ENCODE results near the gene STARD5. TPM values are rescaled to one million over a fixed set of nuclear protein-coding genes. Genes with fewer than 3 reads are reported as not detected.

The STARD5 gene
- polyA plus RNA-seq, 4 donors = 7.8 to 56.0 (median 16.8) TPM

DNA sequence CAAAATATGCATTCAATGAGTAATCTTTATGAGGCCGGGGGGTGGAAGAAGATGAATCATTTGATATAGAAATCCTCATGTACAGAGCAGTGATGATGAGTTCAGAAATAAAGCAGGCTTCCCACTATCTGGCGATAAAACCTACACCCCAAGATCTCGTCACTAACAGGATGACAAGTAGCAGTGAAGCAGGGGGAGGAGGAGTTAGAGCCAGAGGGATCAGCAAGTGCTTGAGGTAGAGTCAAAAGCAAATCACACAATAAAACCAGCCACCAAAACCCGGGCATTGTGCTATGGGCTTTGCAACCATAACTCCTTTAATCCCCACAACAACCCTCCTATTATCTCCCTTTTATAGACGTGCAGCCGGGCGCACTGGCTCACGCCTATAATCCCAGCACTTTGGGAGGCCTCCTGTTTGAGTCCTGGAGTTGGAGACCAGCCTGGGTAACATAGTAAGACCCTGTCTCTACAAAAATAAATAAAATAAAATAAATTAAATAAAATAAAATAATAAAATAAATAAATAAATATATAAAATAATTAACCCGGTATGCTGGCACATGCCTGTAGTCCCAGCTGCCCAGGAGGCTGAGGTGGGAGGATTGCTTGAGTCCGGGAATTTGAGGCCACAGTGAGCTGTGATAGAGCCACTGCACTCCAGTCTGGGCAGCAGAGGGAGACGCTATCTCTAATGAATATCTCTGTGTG lies 53.0 kb downstream of the STARD5 start:
- H3K27me3 ChIP-seq (ENCODE audit: control insufficient read depth in 3 of 3, insufficient read depth in 3 of 3, low read length in 3 of 3) = no peaks in the 10 kb centered on the region
- 65 to 77% (median 67%) methylated on average over 11 of the region's 11 CpGs for WGBS, 3 donors
- H3K36me3 ChIP-seq (ENCODE audit: control insufficient read depth in 3 of 3, insufficient read depth in 2 of 3, low read depth in 1 of 3, low read length in 3 of 3) = no peaks in the 10 kb centered on the region
- no peaks in the 10 kb centered on the region for H3K9me3 ChIP-seq (ENCODE audit: control insufficient read depth in 2 of 2, insufficient read depth in 1 of 2, low read depth in 1 of 2, low read length in 1 of 2)
- DNase-seq (no peak), FAIRE-seq (no peak)
- H3K4me1 ChIP-seq (ENCODE audit: control insufficient read depth in 3 of 3, insufficient read depth in 2 of 3, low read depth in 1 of 3, low read length in 2 of 3) = peaks cover 0 to 6% (median 0%) of the 10 kb centered on the region in 3 donors
- H3K4me3 ChIP-seq (ENCODE audit: low read depth in 1 of 3, low read length in 3 of 3) = no peak overlapping the region
- H3K27ac ChIP-seq (ENCODE audit: low read depth in 1 of 3, low read length in 2 of 3) = no peak overlapping the region

DNA sequence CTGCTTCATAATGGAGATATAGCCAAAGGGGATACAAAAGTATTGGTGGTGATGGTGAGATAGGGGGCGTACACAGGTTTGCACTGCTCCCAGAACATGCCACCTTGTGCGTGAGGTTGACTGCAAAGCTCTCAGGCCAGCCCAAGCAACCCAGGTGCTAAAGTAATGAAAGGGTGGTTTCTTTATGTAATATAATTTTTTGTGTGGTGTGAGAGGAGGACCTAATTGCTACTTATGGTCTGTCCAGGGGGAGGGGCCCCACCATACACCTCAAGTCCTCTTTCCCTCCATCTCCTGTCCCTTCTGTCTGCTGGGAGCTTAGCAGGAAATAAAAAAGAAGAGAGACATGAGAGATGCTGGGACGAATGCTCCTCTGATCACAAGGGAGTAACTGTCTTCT lies 53.8 kb downstream of the STARD5 start:
- WGBS, 3 donors = 71 to 81% (median 81%) methylated on average over 3 of the region's 3 CpGs

DNA sequence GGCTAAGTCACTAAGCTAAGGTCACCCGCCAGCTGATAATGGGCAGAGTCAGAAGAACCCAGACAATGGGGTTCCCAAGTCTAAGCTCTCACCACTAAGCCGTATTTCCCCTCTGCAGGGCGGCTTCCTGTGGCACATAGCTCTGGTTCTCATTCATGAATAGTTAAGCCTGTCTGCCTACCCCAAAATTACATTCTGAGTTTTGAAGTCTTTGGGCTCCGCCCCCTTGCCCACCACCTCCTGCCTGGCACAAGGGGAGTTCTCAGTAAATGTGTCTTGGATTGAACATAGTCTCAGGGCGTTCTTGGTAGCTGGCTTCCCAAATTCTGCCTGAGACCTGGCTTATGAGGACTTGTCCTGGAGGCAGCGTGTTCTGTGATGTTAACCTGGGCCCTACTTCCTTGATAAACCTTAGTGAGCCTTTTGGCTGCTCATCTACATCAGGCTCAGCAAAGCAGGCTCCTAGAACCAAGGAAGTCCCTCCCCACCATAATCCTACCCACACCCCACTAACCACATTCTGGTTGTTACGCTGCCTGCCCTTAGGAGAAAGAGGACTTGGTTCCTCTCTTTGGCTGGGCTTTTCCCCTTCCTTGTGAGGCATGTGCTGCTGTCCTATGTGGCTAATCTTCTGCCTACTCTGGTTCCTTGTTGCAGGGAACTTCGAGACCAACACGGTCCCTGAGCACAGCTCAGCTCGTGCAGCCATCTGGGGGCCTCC lies 54.9 kb downstream of the STARD5 start:
- FAIRE-seq = no peak
- H3K9me3 ChIP-seq (ENCODE audit: control insufficient read depth in 2 of 2, insufficient read depth in 1 of 2, low read depth in 1 of 2, low read length in 1 of 2) = no peaks in the 10 kb centered on the region
- no peak for DNase-seq
- H3K4me3 ChIP-seq (ENCODE audit: low read depth in 1 of 3, low read length in 3 of 3) = no peak overlapping the region
- peaks cover 0 to 2% (median 0%) of the 10 kb centered on the region in 3 donors for H3K27me3 ChIP-seq (ENCODE audit: control insufficient read depth in 3 of 3, insufficient read depth in 3 of 3, low read length in 3 of 3)
- H3K36me3 ChIP-seq (ENCODE audit: control insufficient read depth in 3 of 3, insufficient read depth in 2 of 3, low read depth in 1 of 3, low read length in 3 of 3) = no peaks in the 10 kb centered on the region
- H3K4me1 ChIP-seq (ENCODE audit: control insufficient read depth in 3 of 3, insufficient read depth in 2 of 3, low read depth in 1 of 3, low read length in 2 of 3) = peaks cover 0 to 3% (median 0%) of the 10 kb centered on the region in 3 donors
- WGBS, 3 donors = 82 to 88% (median 84%) methylated on average over 10 of the region's 10 CpGs
- H3K27ac ChIP-seq (ENCODE audit: low read depth in 1 of 3, low read length in 2 of 3) = no peak overlapping the region

More for the DNA sequence above, 53.8 kb downstream of the STARD5 start:
- FAIRE-seq (no peak), DNase-seq (no peak)
- Histone ChIP-seq H3K27me3 (ENCODE audit: control insufficient read depth in 3 of 3, insufficient read depth in 3 of 3, low read length in 3 of 3) (no peaks in the 10 kb centered on the region), H3K27ac (ENCODE audit: low read depth in 1 of 3, low read length in 2 of 3) (no peak overlapping the region), H3K4me3 (ENCODE audit: low read depth in 1 of 3, low read length in 3 of 3) (no peak overlapping the region), H3K9me3 (ENCODE audit: control insufficient read depth in 2 of 2, insufficient read depth in 1 of 2, low read depth in 1 of 2, low read length in 1 of 2) (no peaks in the 10 kb centered on the region), H3K36me3 (ENCODE audit: control insufficient read depth in 3 of 3, insufficient read depth in 2 of 3, low read depth in 1 of 3, low read length in 3 of 3) (no peaks in the 10 kb centered on the region), H3K4me1 (ENCODE audit: control insufficient read depth in 3 of 3, insufficient read depth in 2 of 3, low read depth in 1 of 3, low read length in 2 of 3) (peaks cover 0 to 6% (median 0%) of the 10 kb centered on the region in 3 donors)

DNA sequence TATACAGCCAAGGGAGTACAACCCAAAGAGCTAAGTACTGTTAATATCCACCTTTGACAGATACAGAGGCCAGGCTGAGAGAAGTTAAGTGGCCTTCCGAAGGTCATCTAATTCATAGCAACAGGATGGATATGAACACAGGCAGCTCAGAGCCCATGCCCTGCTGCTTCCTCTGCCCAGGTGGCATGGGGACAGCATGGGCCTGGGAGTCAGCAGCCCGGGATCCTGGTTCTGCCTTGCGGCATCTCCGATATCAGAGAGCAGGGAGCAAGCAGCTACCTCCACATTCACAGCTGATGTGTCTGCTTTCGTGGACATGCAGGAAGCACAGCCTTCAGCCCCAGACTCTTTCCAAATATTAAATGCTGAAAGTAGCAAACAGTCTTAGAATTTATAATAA lies 55.6 kb downstream of the STARD5 start:
- Histone ChIP-seq H3K27me3 (ENCODE audit: control insufficient read depth in 3 of 3, insufficient read depth in 3 of 3, low read length in 3 of 3) (peaks cover 0 to 8% (median 0%) of the 10 kb centered on the region in 3 donors), H3K27ac (ENCODE audit: low read depth in 1 of 3, low read length in 2 of 3) (no peak overlapping the region), H3K4me1 (ENCODE audit: control insufficient read depth in 3 of 3, insufficient read depth in 2 of 3, low read depth in 1 of 3, low read length in 2 of 3) (peaks cover 0 to 3% (median 0%) of the 10 kb centered on the region in 3 donors), H3K4me3 (ENCODE audit: low read depth in 1 of 3, low read length in 3 of 3) (no peak overlapping the region), H3K36me3 (ENCODE audit: control insufficient read depth in 3 of 3, insufficient read depth in 2 of 3, low read depth in 1 of 3, low read length in 3 of 3) (no peaks in the 10 kb centered on the region), H3K9me3 (ENCODE audit: control insufficient read depth in 2 of 2, insufficient read depth in 1 of 2, low read depth in 1 of 2, low read length in 1 of 2) (no peaks in the 10 kb centered on the region)
- 92 to 93% (median 92%) methylated on average over 5 of the region's 5 CpGs for WGBS, 3 donors
- DNase-seq (no peak), FAIRE-seq (no peak)

DNA sequence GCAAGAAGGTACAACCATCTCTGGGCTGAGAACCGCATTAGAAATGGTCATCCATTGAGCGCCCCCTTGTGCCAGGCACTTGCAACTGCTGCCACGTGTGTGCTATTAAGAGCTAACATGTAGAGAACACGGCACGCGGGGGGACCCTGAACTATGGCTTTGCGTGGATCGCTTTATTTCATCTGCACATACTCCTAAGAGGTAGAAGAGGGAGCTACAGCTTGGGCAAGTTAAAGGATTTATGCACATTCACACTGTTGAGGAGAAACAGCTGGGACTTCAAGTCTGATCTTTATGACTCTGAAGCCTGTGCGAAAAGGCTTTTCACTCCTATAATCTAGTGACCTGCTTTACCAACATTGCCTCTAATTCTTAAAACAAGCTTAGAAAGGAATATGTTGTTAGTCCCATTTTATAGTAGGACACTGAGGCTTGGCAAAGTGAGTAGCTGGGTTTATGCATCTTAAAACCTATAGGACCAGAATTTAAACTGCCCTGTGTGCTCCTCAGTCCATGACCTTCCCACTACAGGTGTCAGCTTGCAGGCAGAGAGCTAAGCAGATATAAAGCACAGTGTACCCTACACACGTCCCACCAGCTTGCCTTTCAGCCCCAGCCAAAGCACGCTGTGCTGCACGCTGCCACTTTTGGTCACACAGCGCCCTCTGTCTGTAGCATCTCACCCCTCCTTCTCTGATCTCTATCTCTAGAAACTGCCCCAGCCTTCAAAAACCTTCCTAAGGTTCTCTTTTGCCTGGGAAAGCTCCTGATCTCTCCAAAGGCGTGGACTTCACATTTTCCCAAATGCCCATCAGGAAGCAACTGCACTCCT lies 57.8 kb downstream of the STARD5 start:
- Histone ChIP-seq H3K27me3 (ENCODE audit: control insufficient read depth in 3 of 3, insufficient read depth in 3 of 3, low read length in 3 of 3) (peaks cover 0 to 8% (median 0%) of the 10 kb centered on the region in 3 donors), H3K36me3 (ENCODE audit: control insufficient read depth in 3 of 3, insufficient read depth in 2 of 3, low read depth in 1 of 3, low read length in 3 of 3) (no peaks in the 10 kb centered on the region), H3K9me3 (ENCODE audit: control insufficient read depth in 2 of 2, insufficient read depth in 1 of 2, low read depth in 1 of 2, low read length in 1 of 2) (no peaks in the 10 kb centered on the region), H3K4me3 (ENCODE audit: low read depth in 1 of 3, low read length in 3 of 3) (no peak overlapping the region), H3K27ac (ENCODE audit: low read depth in 1 of 3, low read length in 2 of 3) (no peak overlapping the region), H3K4me1 (ENCODE audit: control insufficient read depth in 3 of 3, insufficient read depth in 2 of 3, low read depth in 1 of 3, low read length in 2 of 3) (peaks cover 0 to 3% (median 0%) of the 10 kb centered on the region in 3 donors)
- peak; percentile 70 to 80 for DNase-seq
- 2 to 4% (median 3%) methylated on average over 14 of the region's 14 CpGs for WGBS, 3 donors
- no peak for FAIRE-seq

DNA sequence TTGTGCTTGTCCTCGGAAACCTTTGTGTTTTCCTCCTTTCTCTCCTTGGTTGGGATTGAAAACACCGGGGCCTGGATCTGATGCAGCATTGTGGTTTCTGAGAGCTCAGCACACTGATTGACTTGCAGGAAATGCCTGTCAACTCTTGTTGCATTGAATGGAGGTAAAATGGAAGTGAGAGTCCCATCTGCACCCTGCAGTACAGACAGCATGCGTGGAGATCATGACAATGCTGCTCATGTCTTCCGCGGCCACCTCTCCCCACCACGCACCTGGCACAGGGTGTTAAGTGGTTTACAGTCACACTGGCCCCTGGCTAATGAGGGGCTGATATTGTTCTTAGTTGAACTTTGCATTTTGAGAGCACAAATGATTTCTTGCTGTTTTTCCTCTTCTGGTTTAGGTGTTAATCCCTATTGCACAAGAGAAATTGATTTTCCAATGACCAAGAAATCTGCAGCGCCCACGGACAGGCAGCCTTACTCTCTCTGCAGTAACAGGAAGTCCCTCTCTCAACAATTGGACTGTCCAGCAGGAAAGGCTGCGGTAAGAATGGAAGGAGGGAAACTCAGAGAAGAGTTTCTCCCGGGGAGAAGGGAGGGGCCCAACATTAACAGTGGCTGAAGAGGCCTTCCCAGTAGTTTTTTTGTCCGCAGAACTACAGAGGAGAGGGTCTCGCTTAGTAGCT lies 58.5 kb downstream of the STARD5 start:
- no peak for DNase-seq
- 24 to 33% (median 26%) methylated on average over 12 of the region's 12 CpGs for WGBS, 3 donors
- Histone ChIP-seq H3K27ac (ENCODE audit: low read depth in 1 of 3, low read length in 2 of 3) (no peak overlapping the region), H3K4me3 (ENCODE audit: low read depth in 1 of 3, low read length in 3 of 3) (no peak overlapping the region), H3K9me3 (ENCODE audit: control insufficient read depth in 2 of 2, insufficient read depth in 1 of 2, low read depth in 1 of 2, low read length in 1 of 2) (no peaks in the 10 kb centered on the region), H3K36me3 (ENCODE audit: control insufficient read depth in 3 of 3, insufficient read depth in 2 of 3, low read depth in 1 of 3, low read length in 3 of 3) (no peaks in the 10 kb centered on the region), H3K4me1 (ENCODE audit: control insufficient read depth in 3 of 3, insufficient read depth in 2 of 3, low read depth in 1 of 3, low read length in 2 of 3) (peaks cover 0 to 3% (median 0%) of the 10 kb centered on the region in 3 donors), H3K27me3 (ENCODE audit: control insufficient read depth in 3 of 3, insufficient read depth in 3 of 3, low read length in 3 of 3) (peaks cover 0 to 10% (median 0%) of the 10 kb centered on the region in 3 donors)
- FAIRE-seq = no peak

DNA sequence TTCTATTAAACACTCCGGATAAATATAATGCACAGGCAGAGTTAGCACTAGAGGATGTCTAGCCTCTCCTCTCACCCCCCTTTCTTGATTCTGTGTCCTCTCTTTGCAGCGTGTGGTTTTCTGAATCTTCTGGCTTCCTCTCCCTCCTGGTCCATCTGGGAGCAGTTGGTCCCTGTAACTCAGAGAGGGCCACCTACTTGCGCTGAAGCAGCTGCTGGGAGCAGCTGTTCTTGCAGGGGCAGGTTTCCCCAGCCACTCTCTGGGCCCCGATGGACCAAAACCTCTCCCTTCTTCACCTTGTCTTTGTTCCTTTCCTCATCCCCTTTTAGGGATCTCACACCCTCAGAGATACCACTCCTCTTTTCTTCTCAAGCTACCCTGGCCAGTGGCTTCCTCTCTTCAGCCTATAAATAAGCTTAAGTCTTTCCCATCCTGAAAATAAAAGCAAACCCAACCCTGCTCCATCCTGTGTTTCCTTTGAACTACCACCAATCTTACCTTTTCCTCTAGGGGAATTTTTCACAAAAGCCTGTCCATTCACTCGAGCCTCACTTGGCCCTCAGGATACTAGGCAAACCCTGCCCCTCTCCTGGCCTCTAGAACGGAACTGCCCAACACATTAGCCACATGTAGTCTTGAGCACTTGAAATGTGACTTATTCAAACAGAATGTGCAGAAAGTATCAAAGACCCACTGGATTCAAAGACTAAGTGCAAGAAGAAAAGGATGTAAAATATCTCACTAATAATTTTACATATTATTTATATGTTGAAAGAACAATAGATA lies 59.7 kb downstream of the STARD5 start:
- FAIRE-seq (no peak), DNase-seq (no peak)
- Histone ChIP-seq H3K4me1 (ENCODE audit: control insufficient read depth in 3 of 3, insufficient read depth in 2 of 3, low read depth in 1 of 3, low read length in 2 of 3) (peaks cover 0 to 3% (median 0%) of the 10 kb centered on the region in 3 donors), H3K27ac (ENCODE audit: low read depth in 1 of 3, low read length in 2 of 3) (no peak overlapping the region), H3K4me3 (ENCODE audit: low read depth in 1 of 3, low read length in 3 of 3) (no peak overlapping the region), H3K27me3 (ENCODE audit: control insufficient read depth in 3 of 3, insufficient read depth in 3 of 3, low read length in 3 of 3) (peaks cover 0 to 14% (median 0%) of the 10 kb centered on the region in 3 donors), H3K9me3 (ENCODE audit: control insufficient read depth in 2 of 2, insufficient read depth in 1 of 2, low read depth in 1 of 2, low read length in 1 of 2) (no peaks in the 10 kb centered on the region), H3K36me3 (ENCODE audit: control insufficient read depth in 3 of 3, insufficient read depth in 2 of 3, low read depth in 1 of 3, low read length in 3 of 3) (no peaks in the 10 kb centered on the region)
- WGBS, 3 donors = 76 to 83% (median 78%) methylated on average over 6 of the region's 6 CpGs
